NK-92 treated with Interleukin-12 subunit alpha and Interleukin-12 subunit beta, amount 100 ng/mL, for 24 hours (cell line): Measurements from ENCODE around the gene DGAT2L6.
"Not testable (repeated sequence)": the region's sequence is repeated elsewhere in the genome, so short reads cannot be mapped to it uniquely, and the experiment has no call there.

Experiments used
- DNase-seq: peaks from one replicate; lab custom pipeline; 2025; lab: John Stamatoyannopoulos, UW

The DGAT2L6 gene

DNA sequence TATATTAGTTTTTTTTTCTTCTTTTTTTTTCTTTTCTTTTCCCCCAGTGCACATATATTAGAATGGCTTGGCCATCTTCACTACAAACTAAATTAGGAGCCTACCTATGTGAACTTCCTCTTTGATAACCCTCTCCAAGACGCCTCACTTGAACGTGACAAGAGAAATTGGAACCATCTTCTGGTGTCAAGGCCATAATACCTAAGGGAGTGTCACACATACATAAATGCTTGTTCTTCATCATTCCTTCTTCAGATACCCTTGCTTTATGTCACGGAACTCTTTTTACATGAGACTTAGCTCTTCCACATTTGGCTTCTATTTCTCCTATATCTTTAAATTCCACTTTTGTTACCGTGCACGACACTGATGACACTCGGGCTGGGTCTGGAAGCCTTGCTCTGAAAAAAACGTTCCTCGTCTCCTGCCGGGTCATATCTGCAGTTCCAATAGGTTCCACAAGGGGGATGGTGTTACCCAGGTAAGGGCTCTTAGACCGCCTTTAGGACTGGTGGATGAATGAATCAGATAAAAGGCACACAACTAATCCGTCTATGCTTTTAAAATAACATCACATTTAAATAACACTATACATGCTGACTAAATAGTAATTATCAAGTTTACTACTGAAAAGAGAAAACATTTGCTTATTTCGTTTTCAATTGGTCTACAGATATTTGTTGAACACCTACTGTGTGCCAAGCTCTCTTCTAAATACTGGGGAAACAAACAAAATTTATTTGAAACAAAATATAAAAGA lies 19.9 kb downstream of the DGAT2L6 start:
- peak; percentile 4 for DNase-seq

DNA sequence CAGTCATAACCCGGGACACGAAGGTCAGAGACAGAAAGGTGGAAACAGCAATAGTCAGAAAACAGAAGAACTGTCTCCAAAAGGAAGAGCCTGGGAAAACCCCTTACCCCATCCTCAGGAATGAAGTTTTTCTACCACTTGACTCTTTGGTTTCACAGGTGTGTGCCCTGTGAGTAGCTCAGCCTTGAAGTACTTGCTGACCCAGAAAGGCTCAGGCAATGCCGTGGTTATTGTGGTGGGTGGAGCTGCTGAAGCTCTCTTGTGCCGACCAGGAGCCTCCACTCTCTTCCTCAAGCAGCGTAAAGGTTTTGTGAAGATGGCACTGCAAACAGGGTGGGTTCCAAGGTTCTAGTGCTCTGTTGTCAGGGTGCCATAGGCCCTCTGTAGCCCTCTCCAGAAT lies 24.4 kb downstream of the DGAT2L6 start:
- no peak for DNase-seq

DNA sequence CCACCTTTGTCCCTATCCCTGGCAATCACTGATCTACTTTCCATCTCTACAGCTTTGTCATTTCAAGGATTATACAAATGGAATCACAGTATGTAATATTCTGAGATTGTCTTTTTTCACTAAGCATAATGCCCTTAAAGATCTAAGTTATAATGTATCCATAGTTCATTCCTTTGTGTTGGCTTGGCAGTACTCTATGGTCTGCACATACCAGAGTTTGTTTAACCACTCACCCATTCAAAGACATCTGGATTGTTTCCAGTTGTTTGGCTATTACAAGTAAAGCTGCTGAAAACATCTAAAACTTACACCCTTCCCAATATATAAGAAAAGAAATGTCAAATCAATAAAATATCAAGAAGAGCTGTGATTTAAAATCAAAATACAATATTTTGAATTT lies 31.2 kb downstream of the DGAT2L6 start:
- no peak for DNase-seq

DNA sequence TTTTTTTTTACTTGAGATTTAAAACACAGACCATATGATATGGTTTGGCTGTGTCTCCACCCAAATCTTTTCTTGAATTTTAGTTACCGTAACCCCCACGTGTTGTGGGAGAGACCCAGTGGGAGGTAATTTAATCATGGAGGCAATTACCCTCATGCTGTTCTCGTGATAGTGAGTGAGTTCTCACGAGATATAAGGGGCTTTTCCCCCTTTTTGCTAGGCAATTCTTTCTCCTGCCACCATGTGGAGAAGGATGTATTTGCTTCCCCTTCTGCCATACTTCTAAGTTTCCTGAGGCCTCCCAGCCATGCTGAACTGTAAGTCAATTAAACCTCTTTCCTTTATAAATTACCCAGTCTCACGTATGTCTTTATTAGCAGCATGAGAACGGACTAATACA lies 32.3 kb downstream of the DGAT2L6 start:
- not testable (repeated sequence) for DNase-seq

DNA sequence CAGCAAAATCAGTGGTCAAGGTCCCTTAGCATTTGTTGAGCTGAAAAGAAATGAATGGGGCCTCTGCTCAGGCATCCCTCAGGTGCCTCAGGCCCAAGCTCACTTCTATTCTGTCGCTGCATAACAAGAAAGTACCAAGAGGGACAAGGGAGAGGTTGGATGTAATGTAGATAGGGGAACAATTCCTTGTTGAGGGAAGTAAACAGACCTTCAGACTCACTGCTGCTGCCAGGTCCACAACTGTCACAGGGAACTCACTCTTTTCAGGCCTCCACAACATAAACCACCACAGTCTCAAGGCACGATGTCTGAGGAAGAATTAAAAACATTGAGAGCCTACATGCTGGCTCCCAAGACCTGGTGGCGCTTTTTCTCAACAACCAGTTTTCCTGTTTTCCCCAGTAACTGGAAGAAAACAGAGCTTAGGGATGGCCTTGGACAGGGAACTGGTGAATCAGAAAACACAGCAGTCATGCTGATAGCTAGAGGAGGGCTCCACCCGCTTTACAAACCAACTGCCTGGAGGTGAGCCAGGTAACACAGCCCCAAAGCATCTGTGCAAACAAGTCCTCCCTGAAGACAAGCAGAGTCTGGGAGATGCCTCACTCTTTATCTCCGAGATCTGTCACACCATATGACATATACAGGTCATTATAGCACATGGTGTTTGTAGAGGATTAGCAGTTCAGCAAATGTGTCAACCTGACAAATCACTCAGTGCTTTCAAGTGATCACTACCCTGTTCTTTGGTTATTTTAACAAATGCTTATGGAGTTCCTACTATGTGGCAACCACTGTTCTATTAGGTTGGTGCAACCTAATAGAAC lies 42.9 kb downstream of the DGAT2L6 start:
- DNase-seq: no peak

DNA sequence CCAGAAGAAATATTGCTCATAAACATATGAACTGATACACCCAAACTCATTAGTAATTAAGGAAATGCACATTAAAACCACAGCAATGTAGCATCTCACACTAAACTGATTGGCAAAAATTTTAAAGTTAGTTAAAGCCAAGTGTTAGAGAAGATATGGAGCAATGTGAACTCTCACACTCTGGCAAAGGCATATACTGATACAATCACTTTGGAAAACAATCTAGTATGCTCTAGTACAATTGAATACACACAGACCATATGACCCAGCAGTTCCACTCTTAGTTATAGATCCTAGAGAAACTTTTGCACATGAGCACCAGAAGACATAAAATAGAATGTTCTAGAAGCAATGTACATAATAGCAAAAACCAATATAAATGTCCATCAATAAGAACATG lies 48.8 kb downstream of the DGAT2L6 start:
- no peak for DNase-seq

DNA sequence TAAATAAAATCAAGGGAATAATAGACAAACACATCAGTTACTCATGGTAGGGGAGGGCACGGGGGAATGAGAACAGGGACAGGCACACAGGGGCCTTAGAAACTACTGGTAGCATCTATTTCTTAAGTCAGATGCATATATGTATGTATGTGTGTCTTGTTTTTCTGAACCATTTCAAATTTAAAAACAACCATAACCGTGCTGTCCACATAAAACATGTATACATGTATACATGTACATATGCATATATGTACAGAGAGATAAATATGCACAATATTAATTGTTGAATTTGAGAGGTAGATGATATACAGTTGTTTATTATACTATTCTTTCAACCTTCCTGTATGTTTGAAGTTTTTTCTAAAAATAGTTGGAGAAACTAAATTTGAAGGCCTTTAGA lies 49.4 kb downstream of the DGAT2L6 start:
- DNase-seq: no peak

DNA sequence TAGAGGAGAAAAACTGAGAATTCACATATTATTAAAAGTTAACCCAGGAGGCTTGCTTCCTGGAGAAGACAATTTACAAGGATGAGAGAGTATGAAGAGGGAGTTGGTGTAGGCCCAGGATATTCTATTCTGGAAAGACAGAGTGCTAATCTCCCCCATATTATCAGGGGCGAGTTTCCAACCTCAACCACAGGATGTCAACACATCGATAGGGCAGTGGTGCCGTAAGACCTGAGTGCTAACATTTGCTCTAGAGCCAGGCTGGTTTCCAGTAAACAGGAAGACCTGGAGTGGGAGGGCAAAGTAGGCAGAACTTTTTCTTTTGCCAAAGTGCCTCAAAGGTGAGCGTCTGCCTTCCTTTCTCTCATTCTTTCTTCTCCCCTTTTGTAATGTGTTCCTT lies 54.4 kb downstream of the DGAT2L6 start:
- no peak for DNase-seq

DNA sequence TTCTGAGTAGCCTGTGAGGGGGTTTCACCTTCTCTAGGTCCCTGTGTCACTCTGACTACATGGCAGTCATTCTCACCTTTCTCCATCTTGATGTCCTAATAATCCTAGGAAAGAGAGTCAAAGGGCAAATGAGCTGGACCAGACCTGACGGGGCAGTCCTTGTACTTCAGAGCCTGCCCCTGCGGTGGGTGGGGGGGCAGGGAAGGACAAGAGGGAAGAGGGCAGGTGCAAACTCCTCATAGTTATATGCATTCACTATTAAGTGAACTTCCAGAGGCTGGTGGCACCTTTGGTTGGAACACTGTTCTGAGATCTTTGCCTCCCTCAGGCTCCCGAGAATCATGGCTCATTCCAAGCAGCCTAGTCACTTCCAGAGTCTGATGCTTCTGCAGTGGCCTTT lies 57.1 kb downstream of the DGAT2L6 start, which contains the start of gene AWAT1:
Gene AWAT1, plus strand, starts transcription at position 301 of the 400 bp plus-strand sequence. Its CDS starts 41 bp downstream, at position 342.
- DNase-seq: no peak

DNA sequence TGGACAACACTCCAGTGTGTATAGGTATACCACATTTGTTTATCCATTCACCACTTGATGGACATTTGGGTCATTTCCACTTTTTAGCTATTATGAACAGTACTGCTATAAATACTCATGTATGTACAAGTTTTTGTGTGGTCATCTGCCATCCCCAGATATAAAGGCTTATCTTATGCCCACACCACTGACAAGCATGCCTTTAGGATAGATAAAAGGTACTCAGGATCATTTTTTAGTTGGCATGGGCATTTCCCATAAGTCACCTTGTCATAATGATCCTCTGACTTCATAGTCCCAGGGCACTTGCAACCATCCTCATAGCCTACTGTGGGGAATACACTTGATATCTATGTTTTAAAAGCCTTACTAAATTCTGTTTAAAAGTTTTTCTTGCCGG lies 63.5 kb downstream of the DGAT2L6 start:
- DNase-seq: no peak

DNA sequence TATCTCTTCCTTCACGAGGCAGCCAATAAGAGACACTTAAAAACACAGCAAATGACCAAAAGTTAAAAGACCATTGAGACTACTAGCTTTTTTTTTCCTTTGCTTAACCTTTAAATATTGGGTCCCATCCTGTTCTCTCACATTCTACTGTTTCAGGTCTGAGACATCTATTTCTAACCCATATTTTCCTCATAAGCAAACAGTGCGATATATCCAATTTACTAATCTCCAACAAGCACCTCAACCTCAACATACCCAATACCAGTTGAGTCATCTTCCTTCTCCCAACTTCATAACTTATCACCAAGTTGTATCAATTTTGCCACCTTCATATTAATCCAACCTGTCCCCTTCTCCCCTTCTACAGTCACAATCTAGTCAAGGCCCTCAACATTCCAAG lies 64.2 kb downstream of the DGAT2L6 start:
- no peak for DNase-seq

DNA sequence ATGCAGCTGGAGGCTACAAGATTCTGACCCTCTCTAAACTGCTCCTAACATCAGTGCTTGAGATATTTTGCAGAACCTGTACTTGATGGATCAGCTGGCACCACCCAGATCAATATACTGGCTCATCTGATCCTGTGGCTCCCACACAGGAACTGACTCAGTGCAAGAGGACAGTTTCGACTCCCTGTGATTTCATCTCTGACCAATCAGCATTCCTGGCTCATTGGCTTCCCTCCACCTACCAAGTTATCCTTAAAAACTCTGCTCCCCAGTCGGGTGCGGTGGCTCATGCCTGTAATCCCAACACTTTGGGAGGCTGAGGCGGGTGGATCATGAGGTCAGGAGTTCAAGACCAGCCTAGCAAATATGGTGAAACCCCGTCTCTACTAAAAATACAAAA lies 66.3 kb downstream of the DGAT2L6 start:
- DNase-seq: not testable (repeated sequence)

DNA sequence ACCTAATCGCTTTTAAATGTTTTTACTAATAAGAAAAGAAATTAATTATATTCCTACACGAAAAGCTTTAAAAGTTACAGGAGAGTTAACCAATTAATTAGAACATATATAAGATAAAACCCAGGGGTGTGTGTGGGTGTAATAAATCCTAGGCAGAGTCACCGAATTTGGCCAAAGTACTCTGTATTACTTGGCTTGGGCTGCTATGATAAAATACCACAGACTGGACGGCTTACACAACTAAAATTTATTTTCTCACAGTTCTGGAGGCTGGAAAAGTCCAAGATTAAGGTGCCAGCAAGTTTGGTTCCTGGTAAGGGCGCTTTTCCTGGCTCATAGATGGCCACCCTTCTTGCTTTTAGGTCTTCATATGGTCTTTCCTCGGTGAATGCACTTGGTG lies 67.6 kb downstream of the DGAT2L6 start:
- DNase-seq: no peak

DNA sequence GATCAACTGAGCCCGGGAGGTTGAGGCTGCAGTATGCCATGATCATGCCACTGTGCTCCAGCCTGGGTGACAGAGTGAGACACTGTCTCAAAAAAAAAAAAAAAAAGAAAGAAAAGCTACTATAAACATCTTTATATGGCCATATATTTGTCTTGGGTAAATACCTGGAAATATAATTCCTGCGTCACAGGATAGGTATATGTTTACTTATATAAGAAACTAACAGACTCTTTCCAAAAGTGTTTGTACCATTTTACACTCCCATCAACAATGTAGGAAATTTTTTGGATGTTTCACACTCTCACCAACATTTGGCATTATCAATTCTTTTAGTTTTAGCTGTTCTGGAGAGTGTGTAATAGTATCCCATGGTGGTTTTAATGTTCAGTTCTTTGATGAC lies 70.0 kb downstream of the DGAT2L6 start:
- no peak for DNase-seq

DNA sequence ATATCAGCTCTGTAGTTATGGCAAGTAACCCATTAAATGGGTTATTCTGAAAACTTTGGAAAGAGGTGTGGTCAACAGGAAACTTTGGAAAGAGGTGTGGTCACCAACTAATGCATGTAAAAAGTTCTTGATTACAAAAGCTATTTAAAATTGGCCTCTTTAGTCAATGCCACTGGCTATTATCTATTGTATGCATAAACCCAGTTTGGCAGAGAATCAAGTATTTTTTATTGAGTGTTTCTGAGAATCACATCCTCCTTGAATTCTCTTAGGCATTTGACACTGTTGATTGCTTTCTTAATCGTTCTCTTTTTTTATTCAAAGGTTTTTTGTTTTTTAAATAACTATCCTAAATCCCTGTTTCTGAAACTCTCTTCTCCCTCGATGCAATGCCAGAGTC lies 75.2 kb downstream of the DGAT2L6 start:
- no peak for DNase-seq

DNA sequence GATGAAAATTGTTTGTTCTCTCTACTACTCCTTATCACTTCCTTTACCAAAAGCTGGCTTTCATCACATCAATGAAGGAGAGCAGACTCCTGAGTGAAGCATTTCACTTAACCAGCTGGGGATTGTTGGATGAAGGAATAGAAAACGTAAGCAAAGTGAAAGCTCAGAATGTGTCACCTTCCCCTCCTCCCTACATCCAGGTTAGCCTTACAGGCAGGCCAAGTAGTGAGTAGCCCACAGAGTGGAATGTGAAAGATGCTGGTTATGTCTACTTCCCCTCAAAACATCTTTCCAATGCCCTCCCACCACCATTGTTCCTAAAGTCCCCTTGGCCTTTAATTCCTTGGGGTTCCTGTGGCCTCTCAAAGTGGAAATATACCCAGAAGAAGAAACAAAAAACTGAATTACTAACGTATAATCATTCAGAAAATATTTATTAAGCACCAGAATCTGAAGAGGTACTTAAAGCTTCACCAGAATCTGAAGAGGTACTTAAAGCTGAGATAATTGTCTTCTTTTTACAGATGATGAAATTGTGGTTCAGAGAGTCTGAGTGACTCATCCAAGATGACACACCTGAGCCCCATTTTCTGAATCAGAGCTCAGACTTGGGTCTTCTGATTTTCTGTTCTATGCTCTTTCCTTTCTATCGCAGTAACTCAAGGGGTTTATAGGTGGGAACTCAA lies 76.2 kb downstream of the DGAT2L6 start:
- DNase-seq: no peak

DNA sequence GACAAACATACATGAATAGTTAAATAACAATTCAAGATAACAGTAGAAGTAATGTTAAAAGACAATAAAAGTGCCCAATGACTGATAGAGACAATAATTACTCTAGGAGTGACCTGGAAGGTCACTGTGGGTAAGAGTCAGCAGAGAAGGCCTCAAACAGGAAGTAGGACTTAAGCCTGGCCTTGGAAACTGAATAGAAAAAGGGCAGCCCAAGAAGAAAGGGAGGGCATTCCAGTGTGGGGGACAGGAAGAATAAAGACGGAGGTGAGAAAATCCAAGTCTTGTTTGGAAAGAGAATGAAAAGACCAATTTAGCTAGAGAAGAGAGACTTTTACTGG lies 76.7 kb downstream of the DGAT2L6 start:
- no peak for DNase-seq

DNA sequence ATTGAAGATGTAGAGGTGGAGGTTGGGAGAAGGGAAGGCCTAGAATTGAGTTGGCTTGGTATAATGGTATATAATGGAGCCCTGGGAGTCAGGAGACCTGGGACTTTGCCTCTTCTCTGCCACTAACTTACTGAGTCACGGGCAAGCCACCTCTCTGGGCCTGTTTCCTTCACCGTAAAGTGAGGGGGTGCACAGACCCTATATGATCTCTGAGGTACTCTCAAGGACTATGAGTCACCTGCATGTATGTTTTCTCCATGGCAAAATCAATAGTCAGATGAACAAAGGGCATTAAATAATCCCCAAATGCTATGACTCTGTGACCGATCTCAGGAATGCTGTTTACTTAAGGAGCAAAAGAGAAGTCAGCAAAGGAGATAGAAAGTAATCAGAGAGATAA lies 77.6 kb downstream of the DGAT2L6 start:
- DNase-seq: no peak
